GM21529 (cell line): ENCODE measurements around the gene FNIP2.
"Not testable (repeated sequence)": the region's sequence is repeated elsewhere in the genome, so short reads cannot be mapped to it uniquely, and the experiment has no call there.

Experiments
- ATAC-seq: cut with Tn5 transposase; IDR thresholded peaks from one replicate; pipeline ENCODE4 v1.9.1; 2021; ENCODE audit not compliant: unreplicated experiment

FNIP2 gene

DNA sequence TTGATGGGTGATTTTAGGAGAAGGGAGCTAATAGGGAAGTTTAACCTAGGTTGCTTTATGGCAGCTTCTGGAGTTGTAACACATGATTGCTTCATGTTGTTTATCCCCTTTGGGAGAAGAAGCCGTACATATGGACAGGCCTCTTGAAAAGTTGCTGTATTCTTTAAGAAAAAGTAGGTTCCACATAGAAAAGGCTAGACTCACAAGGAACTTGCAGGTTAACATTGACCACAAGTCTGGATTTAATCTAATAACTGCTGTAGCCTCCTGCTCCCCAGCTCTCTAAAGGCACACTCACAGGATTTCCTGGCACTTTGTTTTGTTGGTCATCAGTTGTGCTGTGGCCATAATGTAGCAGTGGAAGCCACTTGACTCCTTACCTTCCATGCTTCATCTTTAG is 19.7 kb downstream of the FNIP2 start:
- ATAC-seq: no peak

- ATAC-seq: no peak
Measured at GRCh38 chr4:158789853-158790252, 21.0 kb downstream of the FNIP2 start.

GRCh38 chr4:158793021-158793420 is 24.2 kb downstream of the FNIP2 start:
- no peak for ATAC-seq

DNA sequence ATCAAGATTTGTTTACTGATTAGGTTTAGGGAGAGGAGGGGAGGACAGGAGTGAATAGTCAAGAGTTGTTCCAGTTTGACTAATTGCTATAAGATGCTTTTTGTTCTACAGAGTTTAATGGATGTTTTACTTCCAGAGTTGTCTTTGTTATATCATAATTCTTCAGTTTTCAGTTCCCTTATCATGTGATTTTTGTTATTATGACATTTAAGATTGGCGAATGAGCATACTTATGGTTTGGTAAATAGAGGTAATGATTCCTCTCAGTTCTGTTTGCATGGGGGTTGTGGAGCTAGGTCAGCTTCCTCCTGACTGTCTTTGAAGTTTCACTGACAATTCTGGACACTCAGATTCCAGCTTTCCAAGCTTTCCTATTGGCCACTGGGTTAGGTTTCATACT is 24.6 kb downstream of the FNIP2 start:
- ATAC-seq: not testable (repeated sequence)

DNA sequence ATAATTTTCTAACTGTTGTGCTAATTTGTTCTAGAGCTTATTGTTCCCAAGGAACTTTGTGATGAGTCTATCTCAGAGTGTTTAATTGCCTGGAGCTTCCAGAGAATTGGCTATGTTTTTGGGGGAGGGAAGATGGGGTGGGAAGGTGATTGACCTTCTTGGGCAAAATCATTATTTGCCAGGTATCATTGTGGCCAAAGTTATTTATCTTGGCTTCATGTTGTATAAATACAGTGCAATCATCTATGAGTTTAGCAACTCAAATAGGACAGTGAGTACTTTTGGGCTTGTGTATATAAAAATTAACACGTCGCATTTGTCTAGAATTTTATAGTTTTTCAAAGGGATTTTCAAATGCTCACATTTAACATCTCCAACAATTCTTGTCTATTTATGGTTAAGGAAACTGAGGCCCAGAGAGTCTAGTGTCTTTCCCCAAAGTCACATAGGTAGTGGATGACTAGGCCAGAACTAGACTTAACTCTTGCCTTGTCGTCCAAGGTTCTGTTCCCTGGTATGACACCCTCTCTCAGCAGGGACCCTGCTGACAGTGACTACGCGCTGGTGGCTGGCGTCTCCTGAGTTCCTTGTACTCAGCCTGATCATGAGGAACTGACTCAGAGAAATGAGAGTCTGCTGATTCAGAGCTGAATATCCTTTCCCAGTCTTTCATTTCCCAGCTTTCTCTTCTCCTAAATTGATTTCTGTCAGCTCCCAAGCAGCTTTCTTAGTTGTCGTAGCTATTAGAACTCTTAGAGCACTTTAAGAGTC is 27.7 kb downstream of the FNIP2 start:
- no peak for ATAC-seq

GRCh38 chr4:158798062-158798461 is 29.2 kb downstream of the FNIP2 start:
- no peak for ATAC-seq

DNA sequence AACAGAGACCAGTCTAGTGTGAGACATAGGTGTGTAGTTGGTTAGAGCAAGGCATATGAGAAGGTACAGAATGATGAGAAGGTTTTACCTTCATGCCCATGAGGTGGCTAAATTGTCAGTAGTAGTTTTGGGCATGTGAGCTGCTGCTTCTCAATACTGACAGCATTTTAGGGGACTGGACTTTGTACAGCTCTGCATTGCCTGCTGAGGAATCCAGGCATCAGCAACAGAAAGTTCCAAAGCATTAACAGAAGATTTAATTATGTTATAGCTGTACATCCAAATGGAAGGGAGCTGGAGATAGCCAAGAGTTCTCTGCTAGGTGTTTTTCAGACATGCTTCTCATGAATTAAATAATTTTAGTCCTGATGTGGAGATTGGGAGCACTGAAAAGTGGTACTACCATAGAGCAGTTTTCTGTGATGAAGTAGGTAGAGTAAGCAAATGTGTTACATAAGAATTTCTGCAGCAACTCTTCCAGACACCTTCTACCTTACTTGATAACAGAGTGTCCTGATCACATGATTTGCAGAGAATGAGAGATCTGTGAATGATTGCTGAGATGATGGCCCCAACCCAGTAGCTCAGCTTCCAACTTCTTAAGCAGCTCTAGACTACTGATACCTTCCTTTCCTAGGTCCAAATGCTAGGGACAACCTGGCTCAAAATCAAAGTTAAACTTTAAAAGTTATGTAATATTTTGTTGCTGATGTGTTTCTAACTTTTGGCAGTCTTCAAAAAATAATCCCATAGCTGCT is 30.4 kb downstream of the FNIP2 start:
- no peak for ATAC-seq

DNA sequence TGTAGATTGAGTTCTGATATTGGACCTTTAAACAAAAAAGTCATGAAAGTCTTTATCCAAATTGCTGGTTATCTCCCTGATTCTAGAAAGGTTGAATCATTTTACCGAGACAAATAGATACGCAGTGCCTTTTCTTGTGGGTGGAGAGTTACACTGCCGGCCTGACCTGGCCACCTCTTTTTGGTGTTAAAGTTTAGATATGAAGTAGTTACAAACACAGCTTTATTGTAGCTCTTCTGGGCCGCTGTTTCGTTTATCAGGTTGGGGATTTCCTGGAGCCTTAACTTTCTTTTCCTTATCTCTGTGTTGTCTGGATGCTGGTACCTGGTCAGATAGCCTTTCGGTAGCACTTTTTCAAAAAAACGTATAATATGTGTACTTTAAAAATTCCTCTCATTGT is 31.0 kb downstream of the FNIP2 start:
- ATAC-seq: no peak

DNA sequence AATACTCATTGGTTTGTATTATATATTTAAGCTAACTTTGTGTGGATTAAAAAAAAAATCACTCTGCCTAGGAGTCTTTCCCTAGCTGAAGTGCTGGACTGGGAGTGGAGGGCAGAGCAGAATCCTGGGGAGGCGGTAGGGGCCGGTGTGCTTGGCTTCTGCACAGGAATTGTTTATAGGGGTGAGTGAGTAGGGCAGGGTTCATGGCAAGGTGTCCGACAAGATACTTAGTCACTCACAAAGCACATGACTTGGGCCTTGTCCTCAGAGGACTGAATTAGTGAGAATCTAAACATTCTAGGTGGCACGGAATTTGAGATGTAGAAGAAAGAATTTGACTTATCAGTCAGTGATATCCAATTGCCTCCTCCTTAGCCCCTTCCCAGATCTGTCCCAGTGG is 32.2 kb downstream of the FNIP2 start:
- ATAC-seq: no peak

- no peak for ATAC-seq
Measured at GRCh38 chr4:158801677-158802076, 32.9 kb downstream of the FNIP2 start.

- ATAC-seq: no peak
Measured at GRCh38 chr4:158802914-158803313, 34.1 kb downstream of the FNIP2 start.

- no peak for ATAC-seq
Measured at GRCh38 chr4:158805635-158806471, 37.0 kb downstream of the FNIP2 start.

GRCh38 chr4:158807691-158808090 is 38.9 kb downstream of the FNIP2 start:
- ATAC-seq: no peak

DNA sequence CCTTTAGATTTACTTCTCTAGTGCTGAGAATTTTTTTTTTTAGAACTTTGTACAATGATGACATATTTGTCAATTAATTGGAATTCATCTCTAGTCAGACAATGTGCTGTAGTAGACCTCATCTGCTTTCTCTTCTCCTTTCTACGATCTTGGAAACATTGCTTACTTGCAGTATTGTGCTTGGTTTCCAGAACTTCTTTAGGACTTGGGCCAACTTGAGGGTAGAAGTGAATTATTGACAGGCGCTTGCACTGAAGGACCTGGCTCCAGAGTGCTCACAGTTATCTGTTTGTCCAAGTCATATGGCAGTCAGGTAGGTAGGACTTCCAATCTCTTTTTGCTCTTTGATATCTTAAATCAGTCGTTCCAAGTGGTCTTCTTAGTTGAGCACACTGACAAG is 39.6 kb downstream of the FNIP2 start:
- no peak for ATAC-seq

- ATAC-seq: not testable (repeated sequence)
Measured at GRCh38 chr4:158809208-158809607, 40.4 kb downstream of the FNIP2 start.

GRCh38 chr4:158809611-158810486 is 41.0 kb downstream of the FNIP2 start:
- peak; percentile 78 for ATAC-seq

- ATAC-seq: no peak
Measured at GRCh38 chr4:158810487-158811215, 41.8 kb downstream of the FNIP2 start.

GRCh38 chr4:158811216-158811540 is 42.4 kb downstream of the FNIP2 start:
- no peak for ATAC-seq

DNA sequence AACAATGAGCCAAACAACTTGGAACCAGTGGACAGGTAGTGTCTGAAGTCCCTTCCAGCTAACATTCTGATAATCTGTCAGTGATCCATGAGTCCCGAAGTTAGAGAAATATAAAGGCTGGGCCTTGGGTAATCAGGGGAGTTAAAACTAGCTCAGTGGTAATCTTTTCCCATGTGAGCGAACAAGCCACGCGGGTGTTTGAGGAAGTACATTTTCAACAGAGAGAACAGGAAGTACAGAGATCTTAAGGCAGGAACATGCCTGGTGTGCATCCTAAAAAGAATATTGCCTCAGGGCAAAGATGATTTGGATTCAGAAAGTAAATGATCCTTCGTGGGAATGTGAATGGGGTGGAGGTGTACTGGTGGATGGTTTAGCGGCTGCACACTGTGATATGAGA is 42.9 kb downstream of the FNIP2 start:
- ATAC-seq: peak; percentile 18

GRCh38 chr4:158812133-158812532 is 43.3 kb downstream of the FNIP2 start:
- no peak for ATAC-seq
